CD4-positive, alpha-beta T cell treated with Interleukin-17A for 1 hour (primary cell): ENCODE data around the gene ZNF80.
"Not testable (repeated sequence)": the region's sequence is repeated elsewhere in the genome, so short reads cannot be mapped to it uniquely, and the experiment has no call there.

Experiments
- DNase-seq: peaks from one replicate; pipeline ENCODE4 v3.0.0-alpha.2; 2020

The ZNF80 gene

GRCh38 chr3:114237478-114237877 lies at the start of gene ZNF80:
Gene ZNF80, minus strand, starts transcription at chr3:114237578. Its CDS starts 504 bp downstream, at chr3:114237074.
- not testable (repeated sequence) for DNase-seq

GRCh38 chr3:114286266-114286665 lies 48.9 kb upstream of the ZNF80 start:
- no peak for DNase-seq

- DNase-seq = peak; percentile 60
These were observed 48.4 kb upstream of the ZNF80 start for GRCh38 chr3:114285648-114286230.

GRCh38 chr3:114284644-114285043 lies 47.3 kb upstream of the ZNF80 start:
- no peak for DNase-seq

- DNase-seq = not testable (repeated sequence)
These were observed 39.5 kb upstream of the ZNF80 start for GRCh38 chr3:114276856-114277255.

GRCh38 chr3:114274929-114275328 lies 37.6 kb upstream of the ZNF80 start:
- DNase-seq = no peak

- no peak for DNase-seq
These were observed 34.9 kb upstream of the ZNF80 start for GRCh38 chr3:114272271-114272670.

- DNase-seq = no peak
These were observed 32.6 kb upstream of the ZNF80 start for GRCh38 chr3:114270019-114270418.

- DNase-seq = no peak
These were observed 22.8 kb upstream of the ZNF80 start for GRCh38 chr3:114260152-114260551.

- no peak for DNase-seq
These were observed 22.2 kb upstream of the ZNF80 start for GRCh38 chr3:114259566-114259965.

GRCh38 chr3:114253505-114253904 lies 16.1 kb upstream of the ZNF80 start:
- DNase-seq = no peak

GRCh38 chr3:114252954-114253353 lies 15.6 kb upstream of the ZNF80 start:
- DNase-seq = no peak

GRCh38 chr3:114242947-114243346 lies 5.6 kb upstream of the ZNF80 start:
- no peak for DNase-seq

- DNase-seq = no peak
These were observed 3.9 kb upstream of the ZNF80 start for GRCh38 chr3:114241262-114241661.

- not testable (repeated sequence) for DNase-seq
These were observed 888 bp upstream of the ZNF80 start for GRCh38 chr3:114238146-114238785.

- no peak for DNase-seq
These were observed 1.9 kb downstream of the ZNF80 start for GRCh38 chr3:114235431-114235830.

- no peak for DNase-seq
These were observed 2.6 kb downstream of the ZNF80 start for GRCh38 chr3:114234745-114235144.

- peak; percentile 74 for DNase-seq
These were observed 5.8 kb downstream of the ZNF80 start for GRCh38 chr3:114231616-114232015.

- no peak for DNase-seq
These were observed 10.3 kb downstream of the ZNF80 start for GRCh38 chr3:114227076-114227475.

GRCh38 chr3:114226313-114226712 lies 11.1 kb downstream of the ZNF80 start:
- peak; percentile 22 for DNase-seq

- DNase-seq = peak; percentile 72
These were observed 14.2 kb downstream of the ZNF80 start for GRCh38 chr3:114223143-114223542.

- no peak for DNase-seq
These were observed 15.5 kb downstream of the ZNF80 start for GRCh38 chr3:114221881-114222264.

- peak; percentile 76 for DNase-seq
These were observed 16.1 kb downstream of the ZNF80 start for GRCh38 chr3:114221165-114221880.

- DNase-seq = no peak
These were observed 17.6 kb downstream of the ZNF80 start for GRCh38 chr3:114219741-114220140.
